Fibroblast of lung (primary cell): ENCODE results near the gene SLFN14. TPM values are rescaled to one million over a fixed set of nuclear protein-coding genes. Genes with fewer than 3 reads are reported as not detected.

Experiments
- DNase-seq, 2 donors: peaks; one replicate each; pipeline versions ENCODE4 v3.0.0 to v3.0.0-alpha.2; 2010; ENCODE audit warnings: low read depth in 2 of 2
- H2AFZ ChIP-seq: 2 replicates; pipeline ENCODE4 v1.5.1; 2012; ENCODE audit warnings: low read length, control low read depth, inconsistent platforms
- H3K27ac ChIP-seq: 2 replicates; pipeline ENCODE4 v1.5.1; 2011; ENCODE audit warnings: low read length, control low read depth; ENCODE audit not compliant: insufficient read depth
- H3K27me3 ChIP-seq: 2 replicates; pipeline ENCODE4 v1.5.1; 2011; ENCODE audit warnings: mild to moderate bottlenecking, low read length; ENCODE audit not compliant: control insufficient read depth, insufficient read depth
- H3K36me3 ChIP-seq: 2 replicates; pipeline ENCODE4 v1.5.1; 2011; ENCODE audit warnings: low read length; ENCODE audit not compliant: control insufficient read depth, insufficient read depth
- H3K4me1 ChIP-seq: 2 replicates; pipeline ENCODE4 v1.5.1; 2011; ENCODE audit warnings: low read length; ENCODE audit not compliant: control insufficient read depth, insufficient read depth; ENCODE audit errors: extremely low read depth
- H3K4me2 ChIP-seq: 2 replicates; pipeline ENCODE4 v1.5.1; 2011; ENCODE audit warnings: low read length, control low read depth; ENCODE audit not compliant: insufficient read depth; ENCODE audit errors: extremely low read depth
- H3K4me3 ChIP-seq, 4 experiments: fragments of 200-600 bp in 1 of 4; sonication (generic) in 1 of 4; replicated peaks in 1 of 4; 2 replicates each; pipeline ENCODE4 v1.5.1; 2011 to 2016; ENCODE audit warnings: low read length in 4 of 4, low read depth in 3 of 4, mild to moderate bottlenecking in 3 of 4, control low read depth in 2 of 4, inconsistent platforms in 1 of 4, mixed read lengths in 1 of 4; ENCODE audit not compliant: insufficient read depth in 1 of 4; ENCODE audit errors: control extremely low read depth in 1 of 4
- H3K79me2 ChIP-seq: 2 replicates; pipeline ENCODE4 v1.5.1; 2012; ENCODE audit warnings: mild to moderate bottlenecking, low read length, inconsistent platforms; ENCODE audit not compliant: control insufficient read depth, insufficient read depth
- H3K9ac ChIP-seq: 2 replicates; pipeline ENCODE4 v1.5.1; 2011; ENCODE audit warnings: mild to moderate bottlenecking, low read length, control low read depth; ENCODE audit not compliant: insufficient read depth
- H3K9me3 ChIP-seq: 2 replicates; pipeline ENCODE4 v1.5.1; 2012; ENCODE audit warnings: low read depth, low read length; ENCODE audit not compliant: control insufficient read depth, insufficient read depth
- H4K20me1 ChIP-seq: 2 replicates; pipeline ENCODE4 v1.5.1; 2011; ENCODE audit warnings: low read length; ENCODE audit not compliant: control insufficient read depth, insufficient read depth; ENCODE audit errors: extremely low read depth
- CTCF ChIP-seq, 2 donors: IDR thresholded peaks in 1 of 2; conservative IDR thresholded peaks in 1 of 2; 1 replicate in 1 of 2; 2 replicates in 1 of 2; pipeline ENCODE4 v1.5.1; 2011 to 2012; ENCODE audit warnings: low read length in 2 of 2, control low read depth in 1 of 2, inconsistent platforms in 1 of 2, low read depth in 1 of 2, mild to moderate bottlenecking in 1 of 2
- EZH2 ChIP-seq: IDR thresholded peaks from 2 replicates; pipeline ENCODE4 v1.5.1; 2012; ENCODE audit warnings: low read length, control low read depth, mild to moderate bottlenecking; ENCODE audit errors: missing control alignments
- polyA plus RNA-seq, 2 donors: library from polyadenylated mRNA; depleted of rRNA in 1 of 2; stranded (reverse) in 1 of 2; unstranded in 1 of 2; fragments of >200 nt; gene quantifications; 2 replicates each; pipeline ENCODE4 v1.2.1, GENCODE V29; 2011 to 2012; ENCODE audit warnings: missing spikeins in 1 of 2
- total RNA-seq: library from RNA; depleted of rRNA; stranded (reverse); fragments of >200 nt; gene quantifications from 2 replicates; pipeline ENCODE4 v1.2.1, GENCODE V29; 2014

Gene SLFN14
- total and polyA plus RNA-seq, 2 donors (not counting 1 experiment from before 2014, with no cell fraction given) = not detected

GRCh38 chr17:35542990-35543389 lies 17.6 kb downstream of the SLFN14 start:
- H3K4me3 ChIP-seq = no peak overlapping the region
- H4K20me1 ChIP-seq = no peaks in the 10 kb centered on the region
- H3K27me3 ChIP-seq = peaks cover 3% of the 10 kb centered on the region
- no peaks in the 10 kb centered on the region for H3K36me3 ChIP-seq
- no peak overlapping the region for H3K4me2 ChIP-seq
- no peak for TF ChIP-seq EZH2
- no peak for TF ChIP-seq CTCF (conservative IDR thresholded peaks at IDR 0.05 in 1 of 2, IDR thresholded peaks at IDR 0.05 in 1 of 2; ENCODE audit: low read depth in 1 of 2, low read length in 2 of 2)
- H3K9ac ChIP-seq = no peak overlapping the region
- DNase-seq = no peak
- H3K4me1 ChIP-seq = peaks cover 3% of the 10 kb centered on the region
- H3K27ac ChIP-seq = no peak overlapping the region
- no peaks in the 10 kb centered on the region for H3K79me2 ChIP-seq
- H2AFZ ChIP-seq = no peak overlapping the region
- H3K9me3 ChIP-seq = no peaks in the 10 kb centered on the region

DNA sequence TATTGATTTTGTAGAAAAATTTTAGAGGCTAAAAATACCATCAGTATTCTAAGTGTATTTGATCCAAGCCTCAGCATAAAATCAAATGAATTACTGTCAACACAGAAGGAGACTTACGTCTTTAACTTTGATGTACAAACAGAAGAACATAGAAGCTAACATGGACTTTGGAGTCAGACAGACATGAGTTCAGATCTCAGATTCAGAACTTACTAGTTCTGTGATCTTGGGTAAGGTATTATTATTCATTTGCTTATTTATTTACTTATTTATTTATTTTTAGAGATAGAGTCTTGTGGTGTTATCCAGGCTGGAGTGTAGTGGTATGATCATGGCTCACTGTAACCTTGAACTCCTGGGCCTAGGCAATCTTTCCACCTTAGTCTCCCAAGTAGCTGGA lies 19.2 kb downstream of the SLFN14 start:
- H3K9me3 ChIP-seq = no peaks in the 10 kb centered on the region
- no peak for TF ChIP-seq EZH2
- no peak for TF ChIP-seq CTCF (conservative IDR thresholded peaks at IDR 0.05 in 1 of 2, IDR thresholded peaks at IDR 0.05 in 1 of 2; ENCODE audit: low read depth in 1 of 2, low read length in 2 of 2)
- no peaks in the 10 kb centered on the region for H3K36me3 ChIP-seq
- peak overlapping the region; percentile 72 for H3K27ac ChIP-seq
- no peak for DNase-seq
- no peaks in the 10 kb centered on the region for H3K79me2 ChIP-seq
- no peaks in the 10 kb centered on the region for H3K27me3 ChIP-seq
- peak overlapping the region; percentile 39 to 48 (median 44) for H3K4me3 ChIP-seq
- H3K4me1 ChIP-seq = peaks cover 3% of the 10 kb centered on the region
- peak overlapping the region; percentile 95 for H3K4me2 ChIP-seq
- no peaks in the 10 kb centered on the region for H4K20me1 ChIP-seq
- peak overlapping the region; percentile 96 for H2AFZ ChIP-seq
- peak overlapping the region; percentile 20 for H3K9ac ChIP-seq

- H4K20me1 ChIP-seq = no peaks in the 10 kb centered on the region
- peak overlapping the region; percentile 95 for H3K4me2 ChIP-seq
- H3K9me3 ChIP-seq = no peaks in the 10 kb centered on the region
- H3K9ac ChIP-seq = peak overlapping the region; percentile 11
- no peaks in the 10 kb centered on the region for H3K36me3 ChIP-seq
- DNase-seq = peak; percentile 15 to 59
- H2AFZ ChIP-seq = peak overlapping the region; percentile 96
- H3K79me2 ChIP-seq = no peaks in the 10 kb centered on the region
- peaks cover 3% of the 10 kb centered on the region for H3K4me1 ChIP-seq
- no peak for TF ChIP-seq EZH2
- TF ChIP-seq CTCF (conservative IDR thresholded peaks at IDR 0.05 in 1 of 2, IDR thresholded peaks at IDR 0.05 in 1 of 2; ENCODE audit: low read depth in 1 of 2, low read length in 2 of 2) = no peak
- no peaks in the 10 kb centered on the region for H3K27me3 ChIP-seq
- peak overlapping the region; percentile 39 to 48 (median 44) for H3K4me3 ChIP-seq
- H3K27ac ChIP-seq = peak overlapping the region; percentile 72
These were observed 19.8 kb downstream of the SLFN14 start for GRCh38 chr17:35540589-35541404.
